ENCODE data around the gene ATP8A2.
"Not testable (repeated sequence)": the region's sequence is repeated elsewhere in the genome, so short reads cannot be mapped to it uniquely, and the experiment has no call there.

The ATP8A2 gene

GRCh38 chr13:26058704-26059103, 686.9 kb downstream of the ATP8A2 start:
- DNase-seq, result no peak

DNA sequence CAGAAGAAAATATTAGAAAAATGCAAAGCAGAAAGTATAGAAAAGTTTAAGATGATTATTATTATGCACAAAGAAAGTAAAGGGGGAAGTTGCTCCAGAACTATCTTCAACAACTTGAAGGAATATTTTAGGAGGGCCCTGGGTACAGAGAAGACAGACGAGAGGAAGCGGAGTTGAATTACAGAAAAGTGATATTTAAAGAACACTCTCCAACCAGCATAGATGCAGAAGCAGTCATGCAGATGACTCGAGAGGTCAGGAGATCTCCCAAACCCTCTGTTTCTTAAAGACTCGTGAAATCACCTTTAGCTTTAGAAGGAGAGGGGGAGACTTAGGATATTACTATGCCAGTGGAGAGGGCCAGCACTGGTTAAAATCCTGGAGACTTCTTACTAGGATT, 688.6 kb downstream of the ATP8A2 start:
- no peak for DNase-seq

DNA sequence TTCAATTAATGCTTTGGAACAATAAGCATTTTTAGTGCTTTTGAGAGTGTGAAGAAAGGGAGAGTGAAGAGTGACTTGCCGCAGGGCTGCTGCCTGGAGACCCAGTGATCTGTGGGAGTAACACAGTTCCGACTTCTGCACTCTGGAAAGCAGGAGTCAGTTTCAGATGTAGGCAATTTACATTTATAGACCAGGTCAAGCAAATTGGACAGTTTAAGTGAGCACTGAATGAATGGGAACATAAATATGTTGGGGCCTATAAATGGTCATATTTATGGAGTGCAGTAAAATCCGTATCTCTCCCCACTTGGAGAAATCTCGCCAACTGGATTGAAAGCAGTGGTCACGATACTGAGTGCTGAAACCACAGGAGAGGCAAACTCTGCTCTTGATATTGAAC, 689.5 kb downstream of the ATP8A2 start:
- no peak for DNase-seq

DNA sequence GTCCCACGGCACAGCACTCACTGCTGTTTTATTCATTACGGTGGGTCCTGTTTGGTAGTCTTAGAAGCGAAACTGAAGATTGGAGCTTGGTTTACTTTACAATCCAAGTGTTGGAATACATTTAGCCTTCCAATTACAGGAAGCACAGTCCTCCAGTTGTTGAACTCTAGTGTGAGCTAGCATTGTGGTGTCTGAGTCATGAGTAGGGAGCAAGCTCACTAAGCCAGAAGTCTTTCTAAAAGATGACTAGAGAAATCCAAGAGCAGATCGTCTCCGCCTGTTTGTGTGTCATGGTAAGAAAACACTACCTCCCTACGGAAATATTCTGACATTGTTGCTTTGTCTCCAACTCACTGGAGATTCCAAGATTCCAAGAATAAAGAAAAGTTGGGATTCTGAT, 690.2 kb downstream of the ATP8A2 start:
- DNase-seq, result no peak

DNA sequence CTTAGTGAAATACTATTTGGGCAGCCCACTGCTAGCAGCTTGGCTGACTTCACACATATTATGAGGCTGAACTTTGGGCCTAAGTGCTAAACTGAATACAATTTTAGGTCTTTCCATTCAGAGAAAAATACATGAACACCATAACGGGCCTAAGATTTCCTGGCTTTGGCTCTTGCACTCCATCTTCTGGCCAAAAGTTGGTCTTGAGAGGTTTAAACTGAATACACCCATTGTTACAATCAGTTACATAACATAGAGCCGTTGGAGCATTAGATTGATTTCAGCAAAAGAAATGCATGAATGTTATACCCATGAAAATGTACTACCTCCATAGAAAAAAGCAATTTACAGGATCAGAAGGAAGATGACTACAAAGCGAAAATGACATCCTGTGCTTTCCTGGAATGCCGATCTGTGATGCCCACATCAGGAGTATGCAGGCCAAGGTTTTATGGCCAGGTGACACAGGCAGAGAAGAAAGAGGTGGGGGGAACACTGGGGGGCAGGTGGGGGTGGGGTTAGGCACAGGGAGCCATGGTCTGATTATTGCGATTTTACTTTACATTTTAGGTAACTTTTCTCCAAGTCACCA, 691.2 kb downstream of the ATP8A2 start:
- no peak for DNase-seq

- not testable (repeated sequence) for DNase-seq
Measured at GRCh38 chr13:26066492-26066891, 694.7 kb downstream of the ATP8A2 start.

- DNase-seq, result no peak
Measured at GRCh38 chr13:26067601-26068000, 695.8 kb downstream of the ATP8A2 start.

DNA sequence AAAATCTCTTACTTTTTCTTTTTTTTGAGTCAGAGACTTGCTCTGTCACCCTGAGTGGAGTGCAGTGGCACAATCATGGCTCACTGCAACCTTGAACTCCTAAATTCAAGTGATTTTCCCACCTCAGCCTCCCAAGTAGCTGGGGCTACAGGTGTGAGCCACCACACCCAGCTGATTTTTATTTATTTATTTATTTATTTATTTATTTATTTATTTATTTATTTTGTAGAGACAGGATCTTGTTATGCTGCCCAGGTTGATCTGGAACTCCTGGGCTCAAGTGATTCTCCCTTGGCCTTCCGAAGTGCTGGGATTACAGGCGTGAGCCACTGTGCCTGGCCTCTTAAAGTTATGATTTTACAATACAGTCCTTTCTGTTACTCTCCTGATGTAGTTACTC, 696.6 kb downstream of the ATP8A2 start:
- not testable (repeated sequence) for DNase-seq

DNA sequence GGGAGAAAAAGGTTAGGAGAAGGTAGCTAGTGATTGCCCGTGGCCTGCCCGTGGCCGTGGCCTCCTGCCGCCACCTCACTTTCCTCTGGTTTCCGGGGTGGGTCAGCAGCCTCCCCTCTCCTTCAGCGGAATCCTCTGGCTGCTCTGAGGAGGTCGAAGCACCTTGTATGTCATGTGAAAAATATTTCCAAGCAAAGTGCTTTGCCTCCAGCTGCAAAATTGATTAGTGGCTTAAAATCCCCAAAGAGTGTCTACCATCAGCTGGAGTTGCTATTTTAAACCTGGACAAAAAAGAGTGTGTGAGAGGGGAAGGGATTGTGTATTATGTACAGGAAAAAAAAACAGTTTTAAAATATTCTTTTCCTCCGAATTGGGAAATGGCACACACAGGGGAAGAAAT, 697.9 kb downstream of the ATP8A2 start:
- DNase-seq, result not testable (repeated sequence)

DNA sequence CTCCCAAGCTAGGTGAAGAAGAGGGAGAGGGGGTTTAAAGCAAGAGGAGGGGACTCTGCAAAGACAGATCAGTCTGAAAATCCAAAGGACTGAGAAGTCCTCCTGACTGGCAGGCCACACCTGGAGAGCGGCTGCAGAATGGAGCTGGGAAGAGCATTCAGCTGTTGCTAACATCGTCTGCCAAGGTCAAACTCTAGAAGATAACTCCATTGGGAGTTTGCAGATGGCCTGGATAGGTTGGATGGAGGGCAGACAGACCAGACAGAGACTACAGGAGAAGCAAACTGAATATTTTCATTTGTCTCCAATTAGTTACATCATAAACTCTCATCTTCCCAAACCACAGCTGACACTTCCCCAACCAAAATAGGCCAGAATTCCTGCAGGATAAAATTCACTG, 699.9 kb downstream of the ATP8A2 start:
- DNase-seq, result no peak

DNA sequence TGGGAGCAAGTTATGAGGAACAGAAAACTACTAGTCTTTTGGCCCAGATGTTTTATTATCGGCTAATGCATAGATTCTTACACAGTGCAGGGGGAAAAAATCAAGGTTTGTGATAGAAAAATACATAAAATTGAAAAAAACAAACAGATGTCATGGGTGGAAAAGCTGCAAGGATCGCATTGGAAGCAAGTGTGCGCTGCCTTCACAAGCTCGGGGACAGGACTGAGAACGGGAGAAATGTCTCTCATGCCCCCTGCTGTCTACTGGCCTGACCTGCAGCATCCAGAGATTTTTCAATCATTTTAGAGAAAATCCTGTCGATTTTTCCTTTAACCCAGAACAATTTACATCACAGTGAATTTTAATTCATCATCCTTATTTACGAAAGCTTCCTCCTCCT, 700.6 kb downstream of the ATP8A2 start:
- not testable (repeated sequence) for DNase-seq

DNA sequence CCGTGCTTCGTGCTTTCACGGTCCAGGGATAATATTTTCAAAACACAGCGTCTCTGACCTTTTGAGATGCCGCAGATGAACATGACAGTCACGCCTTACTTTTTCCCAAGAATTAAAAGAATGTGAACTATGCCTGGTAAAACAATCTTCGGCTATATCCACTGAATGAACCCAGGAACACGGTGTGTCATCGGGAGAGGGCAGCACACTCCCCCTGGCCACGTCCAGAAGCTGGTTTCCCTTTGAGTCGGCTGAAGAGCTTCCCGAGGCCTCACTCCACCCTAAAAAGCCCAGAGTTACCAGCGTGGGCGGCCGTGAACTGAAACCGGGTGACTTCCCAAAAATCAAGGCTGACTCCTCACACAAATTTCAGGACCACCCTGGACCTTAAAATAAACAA, 702.9 kb downstream of the ATP8A2 start:
- DNase-seq, result no peak

Data from SHP77 treated with DMSO at 0.1 percent for 48 hours (cell line).